Panc1 (cell line): ENCODE results near the gene NTNG1.

Source experiments
- CTCF ChIP-seq: fragments of 450-650 bp; IDR thresholded peaks from 2 replicates; pipeline ENCODE4 v1.5.1; 2017; ENCODE audit warnings: mild to moderate bottlenecking
- POLR2AphosphoS5 ChIP-seq: IDR thresholded peaks from 2 replicates; pipeline ENCODE4 v1.6.1; 2012; ENCODE audit warnings: mild to moderate bottlenecking, low read depth, low read length, moderate library complexity
- SIN3A ChIP-seq: IDR thresholded peaks from 2 replicates; pipeline ENCODE4 v1.6.1; 2012; ENCODE audit warnings: low read depth, mild to moderate bottlenecking, low read length, moderate library complexity, borderline replicate concordance; ENCODE audit not compliant: insufficient read depth

- TF ChIP-seq POLR2AphosphoS5 (no peak), CTCF (no peak), SIN3A (no peak)
Observed at GRCh38 chr1:107510347-107510746, 369.5 kb downstream of the NTNG1 start.
